H9 (cell line): Measurements from ENCODE around the gene TRIM69. TPM values are rescaled to one million over a fixed set of nuclear protein-coding genes. Genes with fewer than 3 reads are reported as not detected.

Source experiments
- DNase-seq: peaks from one replicate; pipeline ENCODE4 v3.0.0-alpha.2; 2017
- H2AFZ ChIP-seq: one replicate; pipeline ENCODE4 v1.6.1; 2013; ENCODE audit warnings: mild to moderate bottlenecking, low read length, control low read depth, moderate library complexity
- H2AK5ac ChIP-seq: 2 replicates; pipeline ENCODE4 v1.6.1; 2013; ENCODE audit warnings: low read length, control low read depth, mixed read lengths; ENCODE audit not compliant: insufficient read length
- H2BK120ac ChIP-seq: one replicate; pipeline ENCODE4 v1.6.1; 2013; ENCODE audit warnings: low read depth, mild to moderate bottlenecking, low read length, control low read depth, inconsistent platforms; ENCODE audit not compliant: poor library complexity, severe bottlenecking
- H2BK12ac ChIP-seq: 2 replicates; pipeline ENCODE4 v1.6.1; 2013; ENCODE audit warnings: low read length, control low read depth, mixed read lengths, low read depth; ENCODE audit not compliant: insufficient read length
- H2BK15ac ChIP-seq: 2 replicates; pipeline ENCODE4 v1.6.1; 2013; ENCODE audit warnings: low read depth, low read length, control low read depth
- H2BK20ac ChIP-seq: one replicate; pipeline ENCODE4 v1.6.1; 2013; ENCODE audit warnings: low read depth, mild to moderate bottlenecking, low read length, control low read depth, inconsistent platforms; ENCODE audit not compliant: poor library complexity, severe bottlenecking
- H2BK5ac ChIP-seq: 2 replicates; pipeline ENCODE4 v1.6.1; 2013; ENCODE audit warnings: low read length, control low read depth, mixed read lengths; ENCODE audit not compliant: insufficient read length
- H3K14ac ChIP-seq: 2 replicates; pipeline ENCODE4 v1.6.1; 2013; ENCODE audit warnings: low read length, control low read depth; ENCODE audit not compliant: insufficient read depth
- H3K18ac ChIP-seq: 2 replicates; pipeline ENCODE4 v1.6.1; 2013; ENCODE audit warnings: low read depth, mild to moderate bottlenecking, mixed read lengths, low read length, control low read depth; ENCODE audit not compliant: insufficient read length
- H3K23ac ChIP-seq: 2 replicates; pipeline ENCODE4 v1.6.1; 2013; ENCODE audit warnings: low read length, control low read depth, mixed read lengths, low read depth; ENCODE audit not compliant: insufficient read length
- H3K23me2 ChIP-seq: 2 replicates; pipeline ENCODE4 v1.6.1; 2013; ENCODE audit warnings: low read depth, mild to moderate bottlenecking, mixed read lengths, low read length, control low read depth; ENCODE audit not compliant: insufficient read length, poor library complexity, severe bottlenecking
- H3K27ac ChIP-seq: 2 replicates; pipeline ENCODE4 v1.5.1; 2013; ENCODE audit warnings: low read length, control low read depth, mixed read lengths, low read depth; ENCODE audit not compliant: insufficient read length
- H3K27me3 ChIP-seq: 2 replicates; pipeline ENCODE4 v1.6.1; 2013; ENCODE audit warnings: low read length, control low read depth, inconsistent platforms; ENCODE audit not compliant: insufficient read depth
- H3K4ac ChIP-seq: 2 replicates; pipeline ENCODE4 v1.6.1; 2013; ENCODE audit warnings: low read depth, mild to moderate bottlenecking, control low read depth, inconsistent platforms, low read length, moderate library complexity
- H3K4me1 ChIP-seq: 2 replicates; pipeline ENCODE4 v1.6.1; 2013; ENCODE audit warnings: low read length, control low read depth, inconsistent platforms; ENCODE audit not compliant: insufficient read depth
- H3K4me2 ChIP-seq: 2 replicates; pipeline ENCODE4 v1.6.1; 2013; ENCODE audit warnings: low read length, control low read depth, mixed read lengths; ENCODE audit not compliant: insufficient read length, insufficient read depth
- H3K56ac ChIP-seq: 2 replicates; pipeline ENCODE4 v1.6.1; 2013; ENCODE audit warnings: low read depth, mild to moderate bottlenecking, mixed read lengths, low read length, control low read depth; ENCODE audit not compliant: insufficient read length
- H3K79me1 ChIP-seq: 2 replicates; pipeline ENCODE4 v1.6.1; 2013; ENCODE audit warnings: low read depth, mild to moderate bottlenecking, moderate library complexity, low read length, control low read depth, inconsistent platforms; ENCODE audit not compliant: insufficient read depth, poor library complexity, severe bottlenecking
- H3K79me2 ChIP-seq: 2 replicates; pipeline ENCODE4 v1.6.1; 2013; ENCODE audit warnings: low read length, control low read depth, inconsistent platforms; ENCODE audit not compliant: insufficient read depth
- H3K9ac ChIP-seq: 2 replicates; pipeline ENCODE4 v1.6.1; 2013; ENCODE audit warnings: low read length, control low read depth, mixed read lengths; ENCODE audit not compliant: insufficient read length; ENCODE audit errors: extremely low read depth
- H3K9me3 ChIP-seq: one replicate; pipeline ENCODE4 v1.6.1; 2013; ENCODE audit warnings: low read depth, low read length, inconsistent platforms; ENCODE audit not compliant: control insufficient read depth
- H3T11ph ChIP-seq: one replicate; pipeline ENCODE4 v1.6.1; 2013; ENCODE audit warnings: mild to moderate bottlenecking, low read length, control low read depth, inconsistent platforms
- H4K20me1 ChIP-seq: one replicate; pipeline ENCODE4 v1.6.1; 2013; ENCODE audit not compliant: control insufficient read depth, insufficient read length, insufficient read depth
- H4K5ac ChIP-seq: 2 replicates; pipeline ENCODE4 v1.6.1; 2013; ENCODE audit warnings: low read depth, mild to moderate bottlenecking, mixed read lengths, low read length, control low read depth; ENCODE audit not compliant: insufficient read length
- H4K8ac ChIP-seq: replicated peaks from 2 replicates; pipeline ENCODE4 v1.6.1; 2013; ENCODE audit warnings: low read length, control low read depth, mixed read lengths, low read depth; ENCODE audit not compliant: insufficient read length
- H4K91ac ChIP-seq: 2 replicates; pipeline ENCODE4 v1.6.1; 2013; ENCODE audit warnings: low read depth, mild to moderate bottlenecking, moderate library complexity, mixed read lengths, low read length, control low read depth; ENCODE audit not compliant: insufficient read length
- H3K27ac Mint-ChIP-seq, 3 experiments: 2 replicates in 2 of 3; 3 replicates in 1 of 3; pipeline ENCODE4 v1.8.0; 2020 to 2021; ENCODE audit warnings: mixed read lengths in 3 of 3, mild to moderate bottlenecking in 1 of 3, moderate library complexity in 1 of 3
- H3K27me3 Mint-ChIP-seq: 2 replicates; pipeline ENCODE4 v1.8.0; 2021; ENCODE audit warnings: low read depth, mild to moderate bottlenecking, moderate library complexity, mixed read lengths
- H3K36me3 Mint-ChIP-seq, 3 experiments: 2 replicates in 2 of 3; 3 replicates in 1 of 3; pipeline ENCODE4 v1.8.0; 2020 to 2021; ENCODE audit warnings: low read depth in 3 of 3, mixed read lengths in 3 of 3; ENCODE audit not compliant: insufficient read depth in 1 of 3
- H3K4me1 Mint-ChIP-seq, 2 experiments: 2 replicates each; pipeline ENCODE4 v1.8.0; 2020; ENCODE audit warnings: mixed read lengths in 2 of 2
- H3K4me3 Mint-ChIP-seq, 2 experiments: 2 replicates in 1 of 2; 3 replicates in 1 of 2; pipeline ENCODE4 v1.8.0; 2020 to 2021; ENCODE audit warnings: mild to moderate bottlenecking in 2 of 2, mixed read lengths in 2 of 2, moderate library complexity in 1 of 2
- H3K9me3 Mint-ChIP-seq, 2 experiments: 2 replicates in 1 of 2; 3 replicates in 1 of 2; pipeline ENCODE4 v1.8.0; 2020; ENCODE audit warnings: mild to moderate bottlenecking in 2 of 2, mixed read lengths in 2 of 2, moderate library complexity in 1 of 2
- WGBS: extraction: QIAGEN DNeasy Blood & Tissue Kit; methylation state at CpG from one replicate; pipeline ENCODE4 v1.1.7; 2013; ENCODE audit warnings: missing lambda C conversion rate, low lambda C conversion rate, mixed read lengths; ENCODE audit not compliant: insufficient read length; ENCODE audit errors: extremely low coverage; 5-methylcytosine and 5-hydroxymethylcytosine counted together
- total RNA-seq: library from RNA; stranded (reverse); gene quantifications from 2 replicates; pipeline ENCODE4 v1.2.1, GENCODE V29; 2021
- TF ChIP-seq, protein P1 (sequence below): fragments of 200-600 bp; sonication (generic); conservative IDR thresholded peaks from 3 replicates; pipeline ENCODE4 v1.8.0; 2021; ENCODE audit warnings: antibody characterized with exemption, mild to moderate bottlenecking

TRIM69 gene
- total RNA-seq, 1 experiment from 2014 or later: 4.3 TPM

DNA sequence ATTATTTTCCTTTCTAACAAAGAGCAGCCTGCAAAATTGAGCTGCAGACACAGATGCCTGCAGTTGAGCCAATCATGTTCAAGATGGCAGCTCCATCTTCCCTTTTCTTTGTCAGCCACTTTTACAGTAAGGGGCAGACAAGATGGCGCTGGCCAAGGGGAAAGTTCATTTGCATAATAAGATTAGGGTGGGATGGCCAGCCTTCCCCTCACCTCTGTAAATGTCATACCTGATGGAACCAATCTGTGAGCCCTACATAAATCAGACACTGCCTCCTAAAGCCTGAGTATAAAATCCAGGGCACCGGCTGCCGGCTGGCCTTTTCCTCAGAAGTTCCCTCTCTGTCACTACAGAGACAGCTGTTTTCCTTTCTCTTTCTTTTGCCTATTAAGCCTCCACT lies 41.0 kb upstream of the TRIM69 start:
- no peak overlapping the region for H2BK12ac ChIP-seq
- no peaks in the 10 kb centered on the region for H3K23me2 ChIP-seq
- H3K4me2 ChIP-seq: no peak overlapping the region
- no peak overlapping the region for H3K18ac ChIP-seq
- no peaks in the 10 kb centered on the region for H3K79me1 ChIP-seq
- H3K4ac ChIP-seq: no peak overlapping the region
- Mint-ChIP-seq H3K4me1 (peaks cover 0 to 5% of the 10 kb centered on the region in 2 experiments; a peak in 2 of 4 replicates), H3K4me3 (no peak overlapping the region), H3K27me3 (peaks cover 4% of the 10 kb centered on the region; the same call in 1 of the 2 replicates), H3K36me3 (no peaks in the 10 kb centered on the region), H3K27ac (no peak overlapping the region), H3K9me3 (no peaks in the 10 kb centered on the region; a peak in 1 of 5 replicates)
- no peak overlapping the region for H2BK5ac ChIP-seq
- no peak overlapping the region for H3T11ph ChIP-seq
- no peaks in the 10 kb centered on the region for H3K79me2 ChIP-seq
- H4K8ac ChIP-seq: no peak overlapping the region
- no peak overlapping the region for H3K56ac ChIP-seq
- TF ChIP-seq, protein P1, sequence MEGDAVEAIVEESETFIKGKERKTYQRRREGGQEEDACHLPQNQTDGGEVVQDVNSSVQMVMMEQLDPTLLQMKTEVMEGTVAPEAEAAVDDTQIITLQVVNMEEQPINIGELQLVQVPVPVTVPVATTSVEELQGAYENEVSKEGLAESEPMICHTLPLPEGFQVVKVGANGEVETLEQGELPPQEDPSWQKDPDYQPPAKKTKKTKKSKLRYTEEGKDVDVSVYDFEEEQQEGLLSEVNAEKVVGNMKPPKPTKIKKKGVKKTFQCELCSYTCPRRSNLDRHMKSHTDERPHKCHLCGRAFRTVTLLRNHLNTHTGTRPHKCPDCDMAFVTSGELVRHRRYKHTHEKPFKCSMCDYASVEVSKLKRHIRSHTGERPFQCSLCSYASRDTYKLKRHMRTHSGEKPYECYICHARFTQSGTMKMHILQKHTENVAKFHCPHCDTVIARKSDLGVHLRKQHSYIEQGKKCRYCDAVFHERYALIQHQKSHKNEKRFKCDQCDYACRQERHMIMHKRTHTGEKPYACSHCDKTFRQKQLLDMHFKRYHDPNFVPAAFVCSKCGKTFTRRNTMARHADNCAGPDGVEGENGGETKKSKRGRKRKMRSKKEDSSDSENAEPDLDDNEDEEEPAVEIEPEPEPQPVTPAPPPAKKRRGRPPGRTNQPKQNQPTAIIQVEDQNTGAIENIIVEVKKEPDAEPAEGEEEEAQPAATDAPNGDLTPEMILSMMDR: no peak
- no peak overlapping the region for H4K91ac ChIP-seq
- no peak overlapping the region for H3K27ac ChIP-seq
- no peak overlapping the region for H3K9ac ChIP-seq
- H3K4me1 ChIP-seq: no peaks in the 10 kb centered on the region
- no peak overlapping the region for H2AK5ac ChIP-seq
- H3K14ac ChIP-seq: no peak overlapping the region
- no peaks in the 10 kb centered on the region for H4K20me1 ChIP-seq
- H2BK20ac ChIP-seq: no peak overlapping the region
- H2BK15ac ChIP-seq: no peak overlapping the region
- H3K23ac ChIP-seq: no peak overlapping the region
- no peaks in the 10 kb centered on the region for H3K27me3 ChIP-seq
- H4K5ac ChIP-seq: no peak overlapping the region
- no peak for DNase-seq
- no peak overlapping the region for H2BK120ac ChIP-seq
- H2AFZ ChIP-seq: no peak overlapping the region
- no peaks in the 10 kb centered on the region for H3K9me3 ChIP-seq
- no CpG with 5 or more reads among the region's 3 CpGs for WGBS
